Esophagus squamous epithelium (tissue), 4 donors: ENCODE results near the gene MAGI1.
"Not testable (repeated sequence)": the region's sequence is repeated elsewhere in the genome, so short reads cannot be mapped to it uniquely, and the experiment has no call there.

ENCODE experiments used
- CTCF ChIP-seq, 6 experiments: fragments of 450-650 bp in 4 of 6; fragments of 200-600 bp in 2 of 6; sonication (generic) in 2 of 6; IDR thresholded peaks; one replicate each; pipeline ENCODE4 v1.5.1; 2016 to 2019; ENCODE audit warnings: antibody characterized with exemption in 6 of 6, mild to moderate bottlenecking in 4 of 6, moderate library complexity in 4 of 6
- POLR2A ChIP-seq, 4 donors: fragments of 450-650 bp; IDR thresholded peaks; one replicate each; pipeline ENCODE4 v1.6.1; 2017; ENCODE audit warnings: antibody characterized with exemption in 4 of 4, mild to moderate bottlenecking in 4 of 4, moderate library complexity in 3 of 4

DNA sequence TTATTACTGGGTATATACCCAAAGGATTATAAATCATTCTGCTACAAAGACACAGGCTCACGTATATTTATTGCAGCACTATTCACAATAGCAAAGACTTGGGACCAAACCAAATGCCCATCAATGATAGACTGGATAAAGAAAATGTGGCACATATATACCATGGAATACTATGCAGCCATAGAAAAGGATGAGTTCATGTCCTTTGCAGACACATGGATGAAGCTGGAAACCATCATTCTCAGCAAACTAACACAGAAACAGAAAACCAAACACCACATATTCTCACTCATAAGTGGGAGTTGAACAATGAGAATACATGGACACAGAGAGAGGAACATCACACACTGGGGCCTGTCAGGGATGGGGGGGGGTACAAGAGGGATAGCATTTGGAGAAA lies 495.3 kb downstream of the MAGI1 start:
- not testable (repeated sequence) for TF ChIP-seq CTCF, POLR2A (IDR thresholded peaks at IDR 0.05)
